ENCODE data around the gene USP36.

- TF ChIP-seq EZH2phosphoT487 (IDR thresholded peaks at IDR 0.05; ENCODE audit: borderline replicate concordance, low read length), result no peak
- no peak for TF ChIP-seq CTCF (IDR thresholded peaks at IDR 0.05; ENCODE audit: low read depth, low read length, poor library complexity, severe bottlenecking)
Measured at GRCh38 chr17:78878261-78878660, 37.6 kb upstream of the USP36 start.
